ENCODE results near the gene SH2D7.

- TF ChIP-seq NFRKB (IDR thresholded peaks at IDR 0.05) = no peak
- TF ChIP-seq FOXA1 (IDR thresholded peaks at IDR 0.05) = no peak
- TF ChIP-seq ELF4 (IDR thresholded peaks at IDR 0.05) = no peak
- TF ChIP-seq FOXM1 (IDR thresholded peaks at IDR 0.05; ENCODE audit: borderline replicate concordance) = no peak
- no peak for TF ChIP-seq FOXK2 (IDR thresholded peaks at IDR 0.05)
- no peak for TF ChIP-seq SP1 (IDR thresholded peaks at IDR 0.05)
- no peak for TF ChIP-seq BHLHE40 (IDR thresholded peaks at IDR 0.05; ENCODE audit: borderline replicate concordance)
- TF ChIP-seq LEF1 (IDR thresholded peaks at IDR 0.05; ENCODE audit: borderline replicate concordance) = no peak
- no peak for TF ChIP-seq CTBP1 (IDR thresholded peaks at IDR 0.05; ENCODE audit: borderline replicate concordance)
- TF ChIP-seq SUZ12 (IDR thresholded peaks at IDR 0.05) = no peak
- TF ChIP-seq L3MBTL2 (conservative IDR thresholded peaks at IDR 0.05) = no peak
- no peak for TF ChIP-seq ZNF384 (IDR thresholded peaks at IDR 0.05)
- TF ChIP-seq ARNT (IDR thresholded peaks at IDR 0.05) = no peak
Observed at GRCh38 chr15:78079298-78080087, 12.9 kb upstream of the SH2D7 start.
